Ishikawa (cell line): Measurements from ENCODE around the gene RYR2.

Source experiments
- CEBPB ChIP-seq: IDR thresholded peaks from 2 replicates; pipeline ENCODE4 v1.6.1; 2012
- CREB1 ChIP-seq: IDR thresholded peaks from 2 replicates; pipeline ENCODE4 v1.6.1; 2012; ENCODE audit warnings: low read depth
- EGR1 ChIP-seq: IDR thresholded peaks from 2 replicates; pipeline ENCODE4 v1.6.1; 2012
- EP300 ChIP-seq: IDR thresholded peaks from 2 replicates; pipeline ENCODE4 v1.6.1; 2012; ENCODE audit warnings: borderline replicate concordance
- FOXM1 ChIP-seq: IDR thresholded peaks from 2 replicates; pipeline ENCODE4 v1.6.1; 2012; ENCODE audit warnings: low read depth, borderline replicate concordance
- NFIC ChIP-seq: IDR thresholded peaks from 2 replicates; pipeline ENCODE4 v1.6.1; 2012
- RAD21 ChIP-seq: IDR thresholded peaks from 2 replicates; pipeline ENCODE4 v1.6.1; 2012; ENCODE audit warnings: low read depth
- TAF1 ChIP-seq: IDR thresholded peaks from 2 replicates; pipeline ENCODE4 v1.6.1; 2012; ENCODE audit warnings: low read depth, mild to moderate bottlenecking
- TCF12 ChIP-seq: IDR thresholded peaks from 2 replicates; pipeline ENCODE4 v1.6.1; 2012; ENCODE audit warnings: low read depth
- TEAD4 ChIP-seq: IDR thresholded peaks from 2 replicates; pipeline ENCODE4 v1.6.1; 2012
- YY1 ChIP-seq: IDR thresholded peaks from 2 replicates; pipeline ENCODE4 v1.6.1; 2012; ENCODE audit warnings: low read depth
- ZBTB7A ChIP-seq: IDR thresholded peaks from 2 replicates; pipeline ENCODE4 v1.6.1; 2012; ENCODE audit warnings: low read depth
- TF ChIP-seq, protein P1 (sequence below): IDR thresholded peaks from 2 replicates; pipeline ENCODE4 v1.6.1; 2012; ENCODE audit warnings: low read depth, mild to moderate bottlenecking
- TF ChIP-seq, protein P2 (sequence below): IDR thresholded peaks from 2 replicates; pipeline ENCODE4 v1.6.1; 2012
- TF ChIP-seq, protein P3 (sequence below): IDR thresholded peaks from 2 replicates; pipeline ENCODE4 v1.6.1; 2012

Gene RYR2

DNA sequence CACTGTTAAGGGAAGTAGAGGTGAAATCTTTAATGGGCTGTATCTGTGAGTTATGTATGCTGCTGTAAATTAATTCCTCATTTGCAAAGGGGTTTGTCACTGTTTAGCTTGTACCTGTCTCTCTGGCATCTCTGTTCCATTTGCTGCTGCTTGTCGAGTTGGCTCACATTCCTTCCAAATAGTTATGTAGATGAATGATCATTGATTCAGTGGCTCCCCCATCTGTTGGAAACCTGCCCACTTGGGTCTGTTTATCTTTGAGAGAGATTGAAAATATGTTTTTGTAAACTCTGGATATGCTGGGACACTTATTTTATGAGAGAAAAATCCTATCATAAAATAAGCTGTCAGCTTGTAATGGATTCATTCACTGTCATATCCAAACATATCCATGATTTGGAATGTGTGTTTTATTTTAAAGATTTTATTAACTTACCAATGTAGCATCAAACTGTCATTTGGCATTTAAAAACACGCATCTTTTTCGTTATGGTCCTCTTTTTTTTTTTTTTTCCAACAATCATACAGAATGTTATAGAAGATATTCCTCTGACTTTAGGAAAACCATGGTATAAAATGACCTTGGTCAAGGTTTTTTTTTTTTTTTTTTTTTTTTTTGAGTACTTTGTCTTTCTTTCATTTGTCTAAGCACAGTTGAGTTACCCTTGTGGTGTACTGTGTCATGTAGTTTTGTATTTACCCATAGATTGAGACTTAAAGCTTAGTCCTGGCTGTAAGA lies 3.5 kb downstream of the RYR2 start:
- TF ChIP-seq, protein P1, sequence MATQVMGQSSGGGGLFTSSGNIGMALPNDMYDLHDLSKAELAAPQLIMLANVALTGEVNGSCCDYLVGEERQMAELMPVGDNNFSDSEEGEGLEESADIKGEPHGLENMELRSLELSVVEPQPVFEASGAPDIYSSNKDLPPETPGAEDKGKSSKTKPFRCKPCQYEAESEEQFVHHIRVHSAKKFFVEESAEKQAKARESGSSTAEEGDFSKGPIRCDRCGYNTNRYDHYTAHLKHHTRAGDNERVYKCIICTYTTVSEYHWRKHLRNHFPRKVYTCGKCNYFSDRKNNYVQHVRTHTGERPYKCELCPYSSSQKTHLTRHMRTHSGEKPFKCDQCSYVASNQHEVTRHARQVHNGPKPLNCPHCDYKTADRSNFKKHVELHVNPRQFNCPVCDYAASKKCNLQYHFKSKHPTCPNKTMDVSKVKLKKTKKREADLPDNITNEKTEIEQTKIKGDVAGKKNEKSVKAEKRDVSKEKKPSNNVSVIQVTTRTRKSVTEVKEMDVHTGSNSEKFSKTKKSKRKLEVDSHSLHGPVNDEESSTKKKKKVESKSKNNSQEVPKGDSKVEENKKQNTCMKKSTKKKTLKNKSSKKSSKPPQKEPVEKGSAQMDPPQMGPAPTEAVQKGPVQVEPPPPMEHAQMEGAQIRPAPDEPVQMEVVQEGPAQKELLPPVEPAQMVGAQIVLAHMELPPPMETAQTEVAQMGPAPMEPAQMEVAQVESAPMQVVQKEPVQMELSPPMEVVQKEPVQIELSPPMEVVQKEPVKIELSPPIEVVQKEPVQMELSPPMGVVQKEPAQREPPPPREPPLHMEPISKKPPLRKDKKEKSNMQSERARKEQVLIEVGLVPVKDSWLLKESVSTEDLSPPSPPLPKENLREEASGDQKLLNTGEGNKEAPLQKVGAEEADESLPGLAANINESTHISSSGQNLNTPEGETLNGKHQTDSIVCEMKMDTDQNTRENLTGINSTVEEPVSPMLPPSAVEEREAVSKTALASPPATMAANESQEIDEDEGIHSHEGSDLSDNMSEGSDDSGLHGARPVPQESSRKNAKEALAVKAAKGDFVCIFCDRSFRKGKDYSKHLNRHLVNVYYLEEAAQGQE, result no peak
- no peak for TF ChIP-seq CREB1
- TF ChIP-seq YY1, result no peak
- no peak for TF ChIP-seq TEAD4
- TF ChIP-seq RAD21, result no peak
- TF ChIP-seq, protein P2, sequence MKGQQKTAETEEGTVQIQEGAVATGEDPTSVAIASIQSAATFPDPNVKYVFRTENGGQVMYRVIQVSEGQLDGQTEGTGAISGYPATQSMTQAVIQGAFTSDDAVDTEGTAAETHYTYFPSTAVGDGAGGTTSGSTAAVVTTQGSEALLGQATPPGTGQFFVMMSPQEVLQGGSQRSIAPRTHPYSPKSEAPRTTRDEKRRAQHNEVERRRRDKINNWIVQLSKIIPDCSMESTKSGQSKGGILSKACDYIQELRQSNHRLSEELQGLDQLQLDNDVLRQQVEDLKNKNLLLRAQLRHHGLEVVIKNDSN, result no peak
- no peak for TF ChIP-seq EP300

DNA sequence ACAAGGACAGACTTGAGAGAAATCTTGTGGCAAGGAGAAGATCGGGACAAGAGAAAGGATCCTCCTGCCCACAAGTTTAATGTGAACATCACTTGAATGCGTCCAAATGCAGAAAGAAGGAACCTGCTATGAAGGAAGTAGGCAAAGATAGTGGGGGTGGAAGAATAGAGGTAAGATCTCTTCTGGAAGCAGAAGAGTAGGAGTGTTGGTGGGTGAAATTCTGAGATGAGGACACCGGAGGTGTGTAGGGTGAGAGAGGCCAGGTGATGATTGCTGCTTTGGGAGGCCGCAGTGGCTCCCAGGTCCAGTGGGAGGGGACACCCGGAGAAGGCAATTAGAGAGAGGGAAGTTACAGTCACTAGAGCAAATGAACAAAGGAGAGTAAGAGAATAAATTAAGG lies 6.8 kb downstream of the RYR2 start:
- no peak for TF ChIP-seq RAD21
- no peak for TF ChIP-seq TCF12
- TF ChIP-seq, protein P3, sequence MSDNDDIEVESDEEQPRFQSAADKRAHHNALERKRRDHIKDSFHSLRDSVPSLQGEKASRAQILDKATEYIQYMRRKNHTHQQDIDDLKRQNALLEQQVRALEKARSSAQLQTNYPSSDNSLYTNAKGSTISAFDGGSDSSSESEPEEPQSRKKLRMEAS, result no peak
- no peak for TF ChIP-seq CREB1
- no peak for TF ChIP-seq EGR1
- TF ChIP-seq FOXM1, result no peak
- no peak for TF ChIP-seq YY1
- TF ChIP-seq ZBTB7A, result no peak
- TF ChIP-seq, protein P1, result no peak
- TF ChIP-seq CEBPB, result no peak
- TF ChIP-seq EP300, result no peak
- no peak for TF ChIP-seq TAF1
- TF ChIP-seq, protein P2, result no peak
- TF ChIP-seq TEAD4, result no peak
- no peak for TF ChIP-seq NFIC

DNA sequence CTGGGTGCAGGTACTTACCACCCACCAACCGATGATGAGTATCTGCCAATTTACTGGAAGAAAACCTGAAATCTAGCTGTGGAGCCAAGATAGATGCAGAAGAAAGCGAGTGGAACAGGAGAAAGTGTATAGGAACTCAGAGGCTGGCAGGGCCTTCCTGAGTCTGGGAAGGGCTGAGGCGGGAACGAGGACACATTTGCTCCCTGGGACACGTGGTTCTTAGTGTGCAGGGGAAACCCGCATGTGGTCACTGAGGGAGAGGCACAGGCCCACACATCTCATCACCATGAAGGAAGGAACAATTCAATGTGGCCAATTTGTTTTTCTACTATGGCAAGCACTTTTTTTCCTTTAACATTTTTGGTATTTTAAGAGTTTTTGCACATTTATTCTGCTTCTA lies 8.2 kb downstream of the RYR2 start:
- TF ChIP-seq, protein P2, result no peak
- TF ChIP-seq RAD21, result no peak
- no peak for TF ChIP-seq CREB1
- TF ChIP-seq TEAD4, result no peak
- no peak for TF ChIP-seq TCF12
- TF ChIP-seq ZBTB7A, result no peak
- TF ChIP-seq, protein P3, result no peak
- TF ChIP-seq, protein P1, result no peak
- TF ChIP-seq FOXM1, result no peak

DNA sequence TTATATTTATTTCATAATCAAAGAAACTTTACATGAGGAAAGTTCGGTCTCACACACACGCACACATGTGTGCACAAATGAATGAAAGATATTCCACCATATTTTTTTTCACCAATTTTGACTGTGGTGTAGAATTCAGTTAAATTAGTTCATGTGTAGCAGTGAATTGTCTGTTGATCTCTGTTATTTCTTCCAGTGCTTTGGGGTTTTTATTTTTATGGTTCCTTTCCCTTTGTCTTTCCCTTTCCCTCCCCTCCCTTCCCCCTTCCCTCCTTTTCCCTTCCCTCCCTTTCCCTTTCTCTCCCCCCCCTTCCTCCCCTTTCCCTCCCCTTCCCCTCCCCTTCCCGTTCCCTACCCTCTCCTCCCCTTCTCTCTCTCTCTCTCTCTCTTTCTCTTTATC lies 8.9 kb downstream of the RYR2 start:
- no peak for TF ChIP-seq CREB1

DNA sequence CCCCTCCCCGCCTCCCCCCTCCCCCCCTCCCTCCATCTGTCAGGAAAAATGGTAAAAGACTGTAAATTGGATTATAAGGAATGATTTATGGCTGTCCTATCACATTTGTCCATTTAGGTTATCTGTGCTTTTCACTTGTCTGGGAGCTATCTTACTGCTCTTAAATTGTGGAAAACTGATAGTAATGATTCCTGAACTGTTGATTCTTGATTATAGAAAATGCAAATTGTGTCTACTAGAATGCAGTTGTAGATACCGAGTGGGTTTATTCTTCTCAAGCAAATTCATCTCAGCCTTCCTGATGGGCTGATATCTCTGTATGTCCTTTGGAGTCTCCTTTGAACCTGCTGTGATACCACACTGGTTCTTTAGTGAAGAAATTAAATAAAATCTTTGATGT lies 12.3 kb downstream of the RYR2 start:
- TF ChIP-seq EP300, result no peak
